H9 (cell line): ENCODE measurements around the gene ZNF521. TPM values are rescaled to one million over a fixed set of nuclear protein-coding genes. Genes with fewer than 3 reads are reported as not detected.

Source experiments
- DNase-seq: peaks from one replicate; pipeline ENCODE4 v3.0.0-alpha.2; 2017
- H2AFZ ChIP-seq: one replicate; pipeline ENCODE4 v1.6.1; 2013; ENCODE audit warnings: mild to moderate bottlenecking, low read length, control low read depth, moderate library complexity
- H2AK5ac ChIP-seq: 2 replicates; pipeline ENCODE4 v1.6.1; 2013; ENCODE audit warnings: low read length, control low read depth, mixed read lengths; ENCODE audit not compliant: insufficient read length
- H2BK120ac ChIP-seq: one replicate; pipeline ENCODE4 v1.6.1; 2013; ENCODE audit warnings: low read depth, mild to moderate bottlenecking, low read length, control low read depth, inconsistent platforms; ENCODE audit not compliant: poor library complexity, severe bottlenecking
- H2BK12ac ChIP-seq: 2 replicates; pipeline ENCODE4 v1.6.1; 2013; ENCODE audit warnings: low read length, control low read depth, mixed read lengths, low read depth; ENCODE audit not compliant: insufficient read length
- H2BK15ac ChIP-seq: 2 replicates; pipeline ENCODE4 v1.6.1; 2013; ENCODE audit warnings: low read depth, low read length, control low read depth
- H2BK20ac ChIP-seq: one replicate; pipeline ENCODE4 v1.6.1; 2013; ENCODE audit warnings: low read depth, mild to moderate bottlenecking, low read length, control low read depth, inconsistent platforms; ENCODE audit not compliant: poor library complexity, severe bottlenecking
- H2BK5ac ChIP-seq: 2 replicates; pipeline ENCODE4 v1.6.1; 2013; ENCODE audit warnings: low read length, control low read depth, mixed read lengths; ENCODE audit not compliant: insufficient read length
- H3K14ac ChIP-seq: 2 replicates; pipeline ENCODE4 v1.6.1; 2013; ENCODE audit warnings: low read length, control low read depth; ENCODE audit not compliant: insufficient read depth
- H3K18ac ChIP-seq: 2 replicates; pipeline ENCODE4 v1.6.1; 2013; ENCODE audit warnings: low read depth, mild to moderate bottlenecking, mixed read lengths, low read length, control low read depth; ENCODE audit not compliant: insufficient read length
- H3K23ac ChIP-seq: 2 replicates; pipeline ENCODE4 v1.6.1; 2013; ENCODE audit warnings: low read length, control low read depth, mixed read lengths, low read depth; ENCODE audit not compliant: insufficient read length
- H3K23me2 ChIP-seq: 2 replicates; pipeline ENCODE4 v1.6.1; 2013; ENCODE audit warnings: low read depth, mild to moderate bottlenecking, mixed read lengths, low read length, control low read depth; ENCODE audit not compliant: insufficient read length, poor library complexity, severe bottlenecking
- H3K27ac ChIP-seq: 2 replicates; pipeline ENCODE4 v1.5.1; 2013; ENCODE audit warnings: low read length, control low read depth, mixed read lengths, low read depth; ENCODE audit not compliant: insufficient read length
- H3K27me3 ChIP-seq: 2 replicates; pipeline ENCODE4 v1.6.1; 2013; ENCODE audit warnings: low read length, control low read depth, inconsistent platforms; ENCODE audit not compliant: insufficient read depth
- H3K4ac ChIP-seq: 2 replicates; pipeline ENCODE4 v1.6.1; 2013; ENCODE audit warnings: low read depth, mild to moderate bottlenecking, control low read depth, inconsistent platforms, low read length, moderate library complexity
- H3K4me1 ChIP-seq: 2 replicates; pipeline ENCODE4 v1.6.1; 2013; ENCODE audit warnings: low read length, control low read depth, inconsistent platforms; ENCODE audit not compliant: insufficient read depth
- H3K4me2 ChIP-seq: 2 replicates; pipeline ENCODE4 v1.6.1; 2013; ENCODE audit warnings: low read length, control low read depth, mixed read lengths; ENCODE audit not compliant: insufficient read length, insufficient read depth
- H3K56ac ChIP-seq: 2 replicates; pipeline ENCODE4 v1.6.1; 2013; ENCODE audit warnings: low read depth, mild to moderate bottlenecking, mixed read lengths, low read length, control low read depth; ENCODE audit not compliant: insufficient read length
- H3K79me1 ChIP-seq: 2 replicates; pipeline ENCODE4 v1.6.1; 2013; ENCODE audit warnings: low read depth, mild to moderate bottlenecking, moderate library complexity, low read length, control low read depth, inconsistent platforms; ENCODE audit not compliant: insufficient read depth, poor library complexity, severe bottlenecking
- H3K79me2 ChIP-seq: 2 replicates; pipeline ENCODE4 v1.6.1; 2013; ENCODE audit warnings: low read length, control low read depth, inconsistent platforms; ENCODE audit not compliant: insufficient read depth
- H3K9ac ChIP-seq: 2 replicates; pipeline ENCODE4 v1.6.1; 2013; ENCODE audit warnings: low read length, control low read depth, mixed read lengths; ENCODE audit not compliant: insufficient read length; ENCODE audit errors: extremely low read depth
- H3K9me3 ChIP-seq: one replicate; pipeline ENCODE4 v1.6.1; 2013; ENCODE audit warnings: low read depth, low read length, inconsistent platforms; ENCODE audit not compliant: control insufficient read depth
- H3T11ph ChIP-seq: one replicate; pipeline ENCODE4 v1.6.1; 2013; ENCODE audit warnings: mild to moderate bottlenecking, low read length, control low read depth, inconsistent platforms
- H4K20me1 ChIP-seq: one replicate; pipeline ENCODE4 v1.6.1; 2013; ENCODE audit not compliant: control insufficient read depth, insufficient read length, insufficient read depth
- H4K5ac ChIP-seq: 2 replicates; pipeline ENCODE4 v1.6.1; 2013; ENCODE audit warnings: low read depth, mild to moderate bottlenecking, mixed read lengths, low read length, control low read depth; ENCODE audit not compliant: insufficient read length
- H4K8ac ChIP-seq: replicated peaks from 2 replicates; pipeline ENCODE4 v1.6.1; 2013; ENCODE audit warnings: low read length, control low read depth, mixed read lengths, low read depth; ENCODE audit not compliant: insufficient read length
- H4K91ac ChIP-seq: 2 replicates; pipeline ENCODE4 v1.6.1; 2013; ENCODE audit warnings: low read depth, mild to moderate bottlenecking, moderate library complexity, mixed read lengths, low read length, control low read depth; ENCODE audit not compliant: insufficient read length
- H3K27ac Mint-ChIP-seq, 3 experiments: 2 replicates in 2 of 3; 3 replicates in 1 of 3; pipeline ENCODE4 v1.8.0; 2020 to 2021; ENCODE audit warnings: mixed read lengths in 3 of 3, mild to moderate bottlenecking in 1 of 3, moderate library complexity in 1 of 3
- H3K27me3 Mint-ChIP-seq: 2 replicates; pipeline ENCODE4 v1.8.0; 2021; ENCODE audit warnings: low read depth, mild to moderate bottlenecking, moderate library complexity, mixed read lengths
- H3K36me3 Mint-ChIP-seq, 3 experiments: 2 replicates in 2 of 3; 3 replicates in 1 of 3; pipeline ENCODE4 v1.8.0; 2020 to 2021; ENCODE audit warnings: low read depth in 3 of 3, mixed read lengths in 3 of 3; ENCODE audit not compliant: insufficient read depth in 1 of 3
- H3K4me1 Mint-ChIP-seq, 2 experiments: 2 replicates each; pipeline ENCODE4 v1.8.0; 2020; ENCODE audit warnings: mixed read lengths in 2 of 2
- H3K4me3 Mint-ChIP-seq, 2 experiments: 2 replicates in 1 of 2; 3 replicates in 1 of 2; pipeline ENCODE4 v1.8.0; 2020 to 2021; ENCODE audit warnings: mild to moderate bottlenecking in 2 of 2, mixed read lengths in 2 of 2, moderate library complexity in 1 of 2
- H3K9me3 Mint-ChIP-seq, 2 experiments: 2 replicates in 1 of 2; 3 replicates in 1 of 2; pipeline ENCODE4 v1.8.0; 2020; ENCODE audit warnings: mild to moderate bottlenecking in 2 of 2, mixed read lengths in 2 of 2, moderate library complexity in 1 of 2
- WGBS: extraction: QIAGEN DNeasy Blood & Tissue Kit; methylation state at CpG from one replicate; pipeline ENCODE4 v1.1.7; 2013; ENCODE audit warnings: missing lambda C conversion rate, low lambda C conversion rate, mixed read lengths; ENCODE audit not compliant: insufficient read length; ENCODE audit errors: extremely low coverage; 5-methylcytosine and 5-hydroxymethylcytosine counted together
- total RNA-seq: library from RNA; stranded (reverse); gene quantifications from 2 replicates; pipeline ENCODE4 v1.2.1, GENCODE V29; 2021
- TF ChIP-seq, protein P1 (sequence below): fragments of 200-600 bp; sonication (generic); conservative IDR thresholded peaks from 3 replicates; pipeline ENCODE4 v1.8.0; 2021; ENCODE audit warnings: antibody characterized with exemption, mild to moderate bottlenecking

The ZNF521 gene
- total RNA-seq, 1 experiment from 2014 or later: 3.3 TPM

DNA sequence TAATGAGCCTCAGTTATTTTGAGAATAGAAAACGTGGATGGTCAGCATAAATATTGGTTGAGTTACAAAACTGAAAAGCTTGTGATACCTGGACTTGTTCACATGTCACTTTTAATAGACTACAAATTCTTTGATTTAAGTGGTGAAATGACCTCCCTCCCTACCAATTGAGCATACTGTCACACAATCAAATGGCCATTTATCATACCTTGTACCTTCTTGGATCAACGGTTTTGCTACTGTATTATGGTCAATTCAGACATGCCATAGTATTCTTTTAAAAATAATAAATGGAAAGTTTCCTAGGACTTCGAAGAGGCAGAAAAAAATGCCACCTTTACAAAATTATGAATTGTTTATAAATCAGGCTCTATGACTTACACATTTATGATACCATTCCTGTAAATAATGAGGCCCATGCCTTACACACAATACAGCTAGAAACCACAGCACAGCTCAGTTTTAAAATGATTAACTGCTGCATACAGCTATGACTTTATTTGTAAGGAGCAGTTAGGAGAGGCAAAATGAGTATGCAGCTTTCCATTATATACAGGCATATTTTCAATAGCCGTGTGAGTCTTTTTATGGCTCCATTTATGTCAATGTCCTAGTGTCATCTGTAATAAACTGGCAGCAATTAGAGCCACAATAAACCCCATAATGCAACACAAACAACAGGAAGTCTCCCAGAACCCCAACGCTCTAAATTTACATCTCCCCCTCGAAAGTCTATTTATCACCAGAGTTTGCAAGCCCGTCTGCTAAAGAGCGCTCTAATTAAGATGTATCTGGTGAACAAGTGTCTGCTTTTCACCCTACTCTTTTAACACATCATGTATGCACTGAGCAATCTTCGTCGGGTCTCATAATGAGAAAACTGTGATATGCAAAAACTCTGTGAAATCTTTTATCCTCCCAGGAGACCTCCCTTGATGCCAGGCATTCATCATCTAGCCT is 176.1 kb downstream of the ZNF521 start:
- Mint-ChIP-seq H3K9me3 (no peaks in the 10 kb centered on the region), H3K36me3 (no peaks in the 10 kb centered on the region), H3K4me3 (no peak overlapping the region), H3K27me3 (no peaks in the 10 kb centered on the region), H3K4me1 (peaks cover 16 to 32% of the 10 kb centered on the region in 2 experiments), H3K27ac (no peak overlapping the region)
- Histone ChIP-seq H2BK20ac (no peak overlapping the region), H2AK5ac (no peak overlapping the region), H3T11ph (no peak overlapping the region), H3K9me3 (no peaks in the 10 kb centered on the region), H4K20me1 (no peaks in the 10 kb centered on the region), H3K23me2 (no peaks in the 10 kb centered on the region), H3K27ac (no peak overlapping the region), H2BK5ac (no peak overlapping the region), H3K23ac (no peak overlapping the region), H2AFZ (no peak overlapping the region), H3K4me1 (peaks cover 2% of the 10 kb centered on the region; the same call in 1 of the 2 replicates), H2BK12ac (no peak overlapping the region), H3K9ac (no peak overlapping the region), H3K79me1 (no peaks in the 10 kb centered on the region), H4K5ac (no peak overlapping the region), H3K56ac (no peak overlapping the region), H2BK120ac (no peak overlapping the region), H3K4ac (no peak overlapping the region), H3K79me2 (no peaks in the 10 kb centered on the region), H4K8ac (no peak overlapping the region), H3K14ac (no peak overlapping the region), H3K18ac (no peak overlapping the region), H3K4me2 (no peak overlapping the region), H4K91ac (no peak overlapping the region), H2BK15ac (no peak overlapping the region), H3K27me3 (no peaks in the 10 kb centered on the region)
- TF ChIP-seq, protein P1, sequence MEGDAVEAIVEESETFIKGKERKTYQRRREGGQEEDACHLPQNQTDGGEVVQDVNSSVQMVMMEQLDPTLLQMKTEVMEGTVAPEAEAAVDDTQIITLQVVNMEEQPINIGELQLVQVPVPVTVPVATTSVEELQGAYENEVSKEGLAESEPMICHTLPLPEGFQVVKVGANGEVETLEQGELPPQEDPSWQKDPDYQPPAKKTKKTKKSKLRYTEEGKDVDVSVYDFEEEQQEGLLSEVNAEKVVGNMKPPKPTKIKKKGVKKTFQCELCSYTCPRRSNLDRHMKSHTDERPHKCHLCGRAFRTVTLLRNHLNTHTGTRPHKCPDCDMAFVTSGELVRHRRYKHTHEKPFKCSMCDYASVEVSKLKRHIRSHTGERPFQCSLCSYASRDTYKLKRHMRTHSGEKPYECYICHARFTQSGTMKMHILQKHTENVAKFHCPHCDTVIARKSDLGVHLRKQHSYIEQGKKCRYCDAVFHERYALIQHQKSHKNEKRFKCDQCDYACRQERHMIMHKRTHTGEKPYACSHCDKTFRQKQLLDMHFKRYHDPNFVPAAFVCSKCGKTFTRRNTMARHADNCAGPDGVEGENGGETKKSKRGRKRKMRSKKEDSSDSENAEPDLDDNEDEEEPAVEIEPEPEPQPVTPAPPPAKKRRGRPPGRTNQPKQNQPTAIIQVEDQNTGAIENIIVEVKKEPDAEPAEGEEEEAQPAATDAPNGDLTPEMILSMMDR: no peak
- no CpG with 5 or more reads among the region's 10 CpGs for WGBS
- no peak for DNase-seq
